ENCODE results near the gene AKAP13.

Gene AKAP13

GRCh38 chr15:85547386-85547785, 167.0 kb downstream of the AKAP13 start:
- H3K27ac ChIP-seq = no peak overlapping the region

GRCh38 chr15:85550283-85550682, 169.9 kb downstream of the AKAP13 start:
- TF ChIP-seq ZFX (IDR thresholded peaks at IDR 0.05) = no peak
- TF ChIP-seq CTCF (conservative IDR thresholded peaks at IDR 0.05) = no peak
- no peak overlapping the region for H3K27ac ChIP-seq

More at GRCh38 chr15:85547386-85547785, 167.0 kb downstream of the AKAP13 start:
- no peak for TF ChIP-seq ZFX (IDR thresholded peaks at IDR 0.05)
- TF ChIP-seq CTCF (conservative IDR thresholded peaks at IDR 0.05) = no peak

- TF ChIP-seq ZFX (IDR thresholded peaks at IDR 0.05) = no peak
- no peak for TF ChIP-seq CTCF (conservative IDR thresholded peaks at IDR 0.05)
- no peak overlapping the region for H3K27ac ChIP-seq
These were observed 170.9 kb downstream of the AKAP13 start for GRCh38 chr15:85551221-85551832.

GRCh38 chr15:85554852-85555521, 174.6 kb downstream of the AKAP13 start:
- TF ChIP-seq ZFX (IDR thresholded peaks at IDR 0.05) (no peak), CTCF (conservative IDR thresholded peaks at IDR 0.05) (no peak)
- no peak overlapping the region for H3K27ac ChIP-seq

GRCh38 chr15:85555875-85556617, 175.6 kb downstream of the AKAP13 start:
- H3K27ac ChIP-seq = no peak overlapping the region
- no peak for TF ChIP-seq ZFX (IDR thresholded peaks at IDR 0.05)
- no peak for TF ChIP-seq CTCF (conservative IDR thresholded peaks at IDR 0.05)

- H3K27ac ChIP-seq = no peak overlapping the region
- TF ChIP-seq ZFX (IDR thresholded peaks at IDR 0.05) (no peak), CTCF (conservative IDR thresholded peaks at IDR 0.05) (no peak)
These were observed 176.2 kb downstream of the AKAP13 start for GRCh38 chr15:85556618-85556895.

- TF ChIP-seq ZFX (IDR thresholded peaks at IDR 0.05) = no peak
- TF ChIP-seq CTCF (conservative IDR thresholded peaks at IDR 0.05) = no peak
These were observed 177.0 kb downstream of the AKAP13 start for GRCh38 chr15:85557385-85557784.

More at GRCh38 chr15:85557385-85557784, 177.0 kb downstream of the AKAP13 start:
- no peak overlapping the region for H3K27ac ChIP-seq

All from C4-2B (cell line).